SH-SY5Y (cell line): ENCODE results near the gene ZER1.

Experiments used
- GATA2 ChIP-seq: IDR thresholded peaks from 2 replicates; pipeline ENCODE4 v1.6.1; 2011; ENCODE audit warnings: mild to moderate bottlenecking, low read depth, low read length
- GATA3 ChIP-seq: IDR thresholded peaks from 2 replicates; pipeline ENCODE4 v1.6.1; 2011; ENCODE audit warnings: low read depth, mild to moderate bottlenecking, low read length, moderate library complexity

- TF ChIP-seq GATA3 (no peak), GATA2 (no peak)
Measured at GRCh38 chr9:128701227-128701854, 70.4 kb downstream of the ZER1 start.
